DND-41 (cell line): ENCODE data around the gene TSHZ2.

ENCODE experiments used
- EZH2 ChIP-seq: IDR thresholded peaks from 3 replicates; pipeline ENCODE4 v1.6.1; 2012; ENCODE audit warnings: borderline replicate concordance, low read depth, mild to moderate bottlenecking, moderate library complexity, low read length, inconsistent platforms; ENCODE audit not compliant: severe bottlenecking
- TF ChIP-seq, protein P1 (sequence below): IDR thresholded peaks from 2 replicates; pipeline ENCODE4 v1.5.1; 2012; ENCODE audit warnings: borderline replicate concordance, low read length, moderate library complexity, mild to moderate bottlenecking; ENCODE audit not compliant: poor library complexity, severe bottlenecking; ENCODE audit errors: extremely low read depth

DNA sequence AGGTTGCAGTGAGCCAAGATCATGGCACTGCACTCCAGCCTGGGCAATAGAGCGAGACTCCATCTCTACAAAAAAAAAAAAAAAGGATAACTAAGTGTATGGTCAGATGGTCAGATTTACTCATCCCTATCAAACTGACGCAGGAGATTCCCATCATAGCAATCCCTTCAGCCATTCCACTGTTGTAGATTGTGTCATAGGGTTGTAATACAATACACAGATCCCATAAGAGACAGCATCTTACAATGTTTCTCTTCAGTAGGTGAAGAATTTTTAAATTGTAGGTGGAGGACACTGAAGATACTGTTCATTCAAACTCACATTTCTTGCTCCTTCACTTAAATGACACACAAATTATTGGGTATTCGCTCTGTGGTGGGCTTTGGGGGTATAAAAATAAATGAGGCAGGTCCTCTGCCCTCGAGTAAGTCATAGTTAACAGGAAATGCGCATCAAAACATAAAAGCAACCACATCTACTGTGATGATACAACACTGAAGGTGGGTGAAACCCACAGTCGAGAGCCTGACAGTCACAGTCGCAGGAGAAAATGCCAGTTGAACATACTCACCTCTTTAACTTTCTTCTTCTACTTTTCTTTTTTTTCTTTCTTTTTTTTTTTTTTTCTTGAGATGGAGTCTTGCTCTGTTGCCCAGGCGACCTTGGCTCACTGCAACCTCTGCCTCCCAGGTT is 416.0 kb downstream of the TSHZ2 start:
- TF ChIP-seq, protein P1, sequence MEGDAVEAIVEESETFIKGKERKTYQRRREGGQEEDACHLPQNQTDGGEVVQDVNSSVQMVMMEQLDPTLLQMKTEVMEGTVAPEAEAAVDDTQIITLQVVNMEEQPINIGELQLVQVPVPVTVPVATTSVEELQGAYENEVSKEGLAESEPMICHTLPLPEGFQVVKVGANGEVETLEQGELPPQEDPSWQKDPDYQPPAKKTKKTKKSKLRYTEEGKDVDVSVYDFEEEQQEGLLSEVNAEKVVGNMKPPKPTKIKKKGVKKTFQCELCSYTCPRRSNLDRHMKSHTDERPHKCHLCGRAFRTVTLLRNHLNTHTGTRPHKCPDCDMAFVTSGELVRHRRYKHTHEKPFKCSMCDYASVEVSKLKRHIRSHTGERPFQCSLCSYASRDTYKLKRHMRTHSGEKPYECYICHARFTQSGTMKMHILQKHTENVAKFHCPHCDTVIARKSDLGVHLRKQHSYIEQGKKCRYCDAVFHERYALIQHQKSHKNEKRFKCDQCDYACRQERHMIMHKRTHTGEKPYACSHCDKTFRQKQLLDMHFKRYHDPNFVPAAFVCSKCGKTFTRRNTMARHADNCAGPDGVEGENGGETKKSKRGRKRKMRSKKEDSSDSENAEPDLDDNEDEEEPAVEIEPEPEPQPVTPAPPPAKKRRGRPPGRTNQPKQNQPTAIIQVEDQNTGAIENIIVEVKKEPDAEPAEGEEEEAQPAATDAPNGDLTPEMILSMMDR: no peak
- no peak for TF ChIP-seq EZH2
